ENCODE measurements around the gene IMMP2L.
"Not testable (repeated sequence)": the region's sequence is repeated elsewhere in the genome, so short reads cannot be mapped to it uniquely, and the experiment has no call there.

The IMMP2L gene

GRCh38 chr7:111459065-111459756 is 103.1 kb downstream of the IMMP2L start:
- DNase-seq, result no peak

GRCh38 chr7:111450705-111451104 is 111.6 kb downstream of the IMMP2L start:
- DNase-seq, result not testable (repeated sequence)

- DNase-seq, result not testable (repeated sequence)
Observed at GRCh38 chr7:111447502-111447901, 114.8 kb downstream of the IMMP2L start.

- no peak for DNase-seq
Observed at GRCh38 chr7:111439977-111440376, 122.3 kb downstream of the IMMP2L start.

GRCh38 chr7:111438369-111439289 is 123.7 kb downstream of the IMMP2L start:
- DNase-seq, result no peak

GRCh38 chr7:111437736-111438135 is 124.6 kb downstream of the IMMP2L start:
- no peak for DNase-seq

- no peak for DNase-seq
Observed at GRCh38 chr7:111436608-111437007, 125.7 kb downstream of the IMMP2L start.

- DNase-seq, result no peak
Observed at GRCh38 chr7:111433426-111433825, 128.9 kb downstream of the IMMP2L start.

- DNase-seq, result no peak
Observed at GRCh38 chr7:111429781-111430180, 132.5 kb downstream of the IMMP2L start.

GRCh38 chr7:111424768-111425167 is 137.5 kb downstream of the IMMP2L start:
- DNase-seq, result no peak

- no peak for DNase-seq
Observed at GRCh38 chr7:111414374-111414773, 147.9 kb downstream of the IMMP2L start.

- no peak for DNase-seq
Observed at GRCh38 chr7:111413739-111414138, 148.6 kb downstream of the IMMP2L start.

- DNase-seq, result no peak
Observed at GRCh38 chr7:111410899-111411298, 151.4 kb downstream of the IMMP2L start.

GRCh38 chr7:111409714-111410422 is 152.4 kb downstream of the IMMP2L start:
- DNase-seq, result no peak

GRCh38 chr7:111408724-111409123 is 153.6 kb downstream of the IMMP2L start:
- DNase-seq, result no peak

GRCh38 chr7:111407258-111407657 is 155.0 kb downstream of the IMMP2L start:
- no peak for DNase-seq

- DNase-seq, result no peak
Observed at GRCh38 chr7:111405621-111406020, 156.7 kb downstream of the IMMP2L start.

GRCh38 chr7:111401516-111401915 is 160.8 kb downstream of the IMMP2L start:
- no peak for DNase-seq

- DNase-seq, result no peak
Observed at GRCh38 chr7:111400088-111400487, 162.2 kb downstream of the IMMP2L start.

- DNase-seq, result no peak
Observed at GRCh38 chr7:111394891-111395290, 167.4 kb downstream of the IMMP2L start.

- DNase-seq, result no peak
Observed at GRCh38 chr7:111393011-111393754, 169.1 kb downstream of the IMMP2L start.

GRCh38 chr7:111392294-111392693 is 170.0 kb downstream of the IMMP2L start:
- DNase-seq, result no peak

GRCh38 chr7:111390000-111390399 is 172.3 kb downstream of the IMMP2L start:
- no peak for DNase-seq
